Measurements from ENCODE around the gene SPPL3. TPM values are rescaled to one million over a fixed set of nuclear protein-coding genes. Genes with fewer than 3 reads are reported as not detected.

SPPL3 gene
- total RNA-seq, 1 experiment from 2014 or later: 18.8 TPM

DNA sequence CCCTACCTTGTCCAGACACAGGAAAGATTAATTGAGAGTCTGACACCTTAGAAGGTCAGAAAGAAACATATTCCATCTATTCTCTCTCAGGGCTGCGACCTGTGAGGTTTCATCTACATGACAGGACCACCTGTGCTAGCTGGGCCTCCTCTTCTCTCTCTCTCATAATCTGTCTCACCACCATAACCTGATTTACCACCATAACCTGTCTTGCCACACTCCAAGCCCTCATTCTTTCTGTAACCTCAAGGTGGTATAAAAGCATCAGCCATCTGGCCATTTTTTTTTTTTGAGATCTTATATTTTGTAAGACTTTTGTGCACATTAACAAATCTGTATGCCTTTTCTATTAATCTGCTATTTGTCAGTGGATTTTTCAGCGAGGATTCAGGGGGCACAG is 103.0 kb downstream of the SPPL3 start:
- ChIA-PET CTCF (no interaction called here), POLR2A (ENCODE audit: unreplicated experiment) (no interaction called here)
- DNase-seq: peak; percentile 27

DNA sequence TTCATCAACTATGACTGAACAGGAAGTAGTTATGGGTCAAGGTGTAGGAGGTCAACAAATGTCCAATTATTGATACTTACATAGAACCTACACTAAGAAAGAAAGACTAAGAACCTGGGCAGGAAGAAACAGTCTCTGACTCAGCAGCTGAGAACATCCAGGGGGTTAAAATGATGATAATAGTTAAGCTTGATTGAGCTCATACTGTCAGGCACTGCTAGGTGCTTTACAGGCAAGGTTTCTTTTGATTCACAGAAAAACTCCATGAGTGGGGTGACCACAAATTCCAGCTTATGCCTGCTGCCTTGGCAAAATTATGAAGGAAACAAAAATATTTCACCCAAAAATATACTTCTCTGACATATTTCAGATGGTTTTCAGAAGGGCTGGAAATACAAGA is 103.5 kb downstream of the SPPL3 start:
- Histone ChIP-seq H3K9ac (ENCODE audit: low read length) (no peak overlapping the region), H3K4me1 (ENCODE audit: insufficient read depth, low read length) (0 out of 2 replicates have a peak, but pooled peaks cover 3% of the 10 kb centered on the region), H3K9me3 (ENCODE audit: low read length) (no peaks in the 10 kb centered on the region), H4K20me1 (ENCODE audit: low read length) (no peaks in the 10 kb centered on the region), H3K27me3 (ENCODE audit: low read length) (no peaks in the 10 kb centered on the region), H2AFZ (ENCODE audit: low read length) (no peak overlapping the region), H3K4me2 (ENCODE audit: low read length) (no peak overlapping the region), H3K79me2 (ENCODE audit: low read length) (peaks cover 5% of the 10 kb centered on the region; the same call in 1 of the 2 replicates), H3K9me2 (replicated peaks; ENCODE audit: low read length) (no peaks in the 10 kb centered on the region), H3K4me3 (ENCODE audit: low read length) (no peak overlapping the region), H3K36me3 (ENCODE audit: low read depth, low read length) (peaks cover 3% of the 10 kb centered on the region; the same call in 1 of the 2 replicates), H3F3A (ENCODE audit: low read length, unreplicated experiment) (no peaks in the 10 kb centered on the region), H3K27ac (ENCODE audit: low read length) (no peak overlapping the region)
- ChIA-PET POLR2A (ENCODE audit: unreplicated experiment) (no interaction called here), CTCF (no interaction called here)
- peak; percentile 24; the same call in 1 of the 2 replicates for ATAC-seq
- intact Hi-C loops (cut with micrococcal nuclease): loop anchor here (5.0 kb wide), 1 partner anchor 92 kb away; no protein-coding TSS in a partner anchor
- DNase-seq: no peak
- TF ChIP-seq EZH2phosphoT487 (IDR thresholded peaks at IDR 0.05; ENCODE audit: borderline replicate concordance, low read length) (no peak), EZH2 (IDR thresholded peaks at IDR 0.05; ENCODE audit: low read length, unreplicated experiment) (no peak)
- TF ChIP-seq, protein P1, sequence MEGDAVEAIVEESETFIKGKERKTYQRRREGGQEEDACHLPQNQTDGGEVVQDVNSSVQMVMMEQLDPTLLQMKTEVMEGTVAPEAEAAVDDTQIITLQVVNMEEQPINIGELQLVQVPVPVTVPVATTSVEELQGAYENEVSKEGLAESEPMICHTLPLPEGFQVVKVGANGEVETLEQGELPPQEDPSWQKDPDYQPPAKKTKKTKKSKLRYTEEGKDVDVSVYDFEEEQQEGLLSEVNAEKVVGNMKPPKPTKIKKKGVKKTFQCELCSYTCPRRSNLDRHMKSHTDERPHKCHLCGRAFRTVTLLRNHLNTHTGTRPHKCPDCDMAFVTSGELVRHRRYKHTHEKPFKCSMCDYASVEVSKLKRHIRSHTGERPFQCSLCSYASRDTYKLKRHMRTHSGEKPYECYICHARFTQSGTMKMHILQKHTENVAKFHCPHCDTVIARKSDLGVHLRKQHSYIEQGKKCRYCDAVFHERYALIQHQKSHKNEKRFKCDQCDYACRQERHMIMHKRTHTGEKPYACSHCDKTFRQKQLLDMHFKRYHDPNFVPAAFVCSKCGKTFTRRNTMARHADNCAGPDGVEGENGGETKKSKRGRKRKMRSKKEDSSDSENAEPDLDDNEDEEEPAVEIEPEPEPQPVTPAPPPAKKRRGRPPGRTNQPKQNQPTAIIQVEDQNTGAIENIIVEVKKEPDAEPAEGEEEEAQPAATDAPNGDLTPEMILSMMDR (conservative IDR thresholded peaks at IDR 0.05; ENCODE audit: low read depth, low read length): no peak
- BruUV-seq (replicated peaks): no TSS peak

More for the DNA sequence above, 103.0 kb downstream of the SPPL3 start:
- TF ChIP-seq EZH2 (IDR thresholded peaks at IDR 0.05; ENCODE audit: low read length, unreplicated experiment) (no peak), EZH2phosphoT487 (IDR thresholded peaks at IDR 0.05; ENCODE audit: borderline replicate concordance, low read length) (no peak)
- TF ChIP-seq, protein P1 (conservative IDR thresholded peaks at IDR 0.05; ENCODE audit: low read depth, low read length): no peak
- Histone ChIP-seq H2AFZ (ENCODE audit: low read length) (no peak overlapping the region), H3K9ac (ENCODE audit: low read length) (no peak overlapping the region), H3K36me3 (ENCODE audit: low read depth, low read length) (peaks cover 3% of the 10 kb centered on the region; the same call in 1 of the 2 replicates), H3K79me2 (ENCODE audit: low read length) (peaks cover 5% of the 10 kb centered on the region; the same call in 1 of the 2 replicates), H3K27me3 (ENCODE audit: low read length) (no peaks in the 10 kb centered on the region), H3K4me2 (ENCODE audit: low read length) (no peak overlapping the region), H3K4me1 (ENCODE audit: insufficient read depth, low read length) (0 out of 2 replicates have a peak, but pooled peaks cover 3% of the 10 kb centered on the region), H3K4me3 (ENCODE audit: low read length) (no peak overlapping the region), H4K20me1 (ENCODE audit: low read length) (no peaks in the 10 kb centered on the region), H3K9me2 (replicated peaks; ENCODE audit: low read length) (no peaks in the 10 kb centered on the region), H3F3A (ENCODE audit: low read length, unreplicated experiment) (no peaks in the 10 kb centered on the region), H3K9me3 (ENCODE audit: low read length) (no peaks in the 10 kb centered on the region), H3K27ac (ENCODE audit: low read length) (no peak overlapping the region)
- no TSS peak for BruUV-seq (replicated peaks)
- intact Hi-C loops (cut with micrococcal nuclease): loop anchor here (5.0 kb wide), 1 partner anchor 91 kb away; no protein-coding TSS in a partner anchor
- ATAC-seq: no peak

Measured in PC-3 (cell line).